Measurements from ENCODE around the gene ELFN1.

The ELFN1 gene

DNA sequence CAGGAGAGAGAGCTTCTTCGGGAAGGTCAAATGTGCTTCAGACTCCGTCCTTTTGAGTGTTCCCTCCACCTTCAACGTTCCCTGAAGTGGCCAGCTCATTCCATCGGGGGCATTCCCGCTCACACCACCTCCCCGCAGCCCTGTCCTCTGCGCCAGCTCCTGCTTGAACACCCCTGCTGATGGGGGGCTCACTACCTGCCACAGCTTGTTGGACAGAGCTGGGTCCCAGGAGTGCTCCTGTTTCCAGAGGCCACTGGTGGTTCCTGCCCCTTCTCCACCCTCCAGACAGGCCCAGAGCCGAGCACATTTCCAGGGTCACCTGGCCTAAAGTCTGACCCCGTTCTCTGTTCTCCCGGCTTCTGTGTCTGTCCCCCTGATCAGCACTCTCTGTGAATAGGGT is 67.4 kb downstream of the ELFN1 start:
- H3K27ac ChIP-seq: no peak overlapping the region
- TF ChIP-seq, protein P1, sequence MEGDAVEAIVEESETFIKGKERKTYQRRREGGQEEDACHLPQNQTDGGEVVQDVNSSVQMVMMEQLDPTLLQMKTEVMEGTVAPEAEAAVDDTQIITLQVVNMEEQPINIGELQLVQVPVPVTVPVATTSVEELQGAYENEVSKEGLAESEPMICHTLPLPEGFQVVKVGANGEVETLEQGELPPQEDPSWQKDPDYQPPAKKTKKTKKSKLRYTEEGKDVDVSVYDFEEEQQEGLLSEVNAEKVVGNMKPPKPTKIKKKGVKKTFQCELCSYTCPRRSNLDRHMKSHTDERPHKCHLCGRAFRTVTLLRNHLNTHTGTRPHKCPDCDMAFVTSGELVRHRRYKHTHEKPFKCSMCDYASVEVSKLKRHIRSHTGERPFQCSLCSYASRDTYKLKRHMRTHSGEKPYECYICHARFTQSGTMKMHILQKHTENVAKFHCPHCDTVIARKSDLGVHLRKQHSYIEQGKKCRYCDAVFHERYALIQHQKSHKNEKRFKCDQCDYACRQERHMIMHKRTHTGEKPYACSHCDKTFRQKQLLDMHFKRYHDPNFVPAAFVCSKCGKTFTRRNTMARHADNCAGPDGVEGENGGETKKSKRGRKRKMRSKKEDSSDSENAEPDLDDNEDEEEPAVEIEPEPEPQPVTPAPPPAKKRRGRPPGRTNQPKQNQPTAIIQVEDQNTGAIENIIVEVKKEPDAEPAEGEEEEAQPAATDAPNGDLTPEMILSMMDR (IDR thresholded peaks at IDR 0.05): no peak
- TF ChIP-seq ZFX (IDR thresholded peaks at IDR 0.05; ENCODE audit: borderline replicate concordance): no peak

DNA sequence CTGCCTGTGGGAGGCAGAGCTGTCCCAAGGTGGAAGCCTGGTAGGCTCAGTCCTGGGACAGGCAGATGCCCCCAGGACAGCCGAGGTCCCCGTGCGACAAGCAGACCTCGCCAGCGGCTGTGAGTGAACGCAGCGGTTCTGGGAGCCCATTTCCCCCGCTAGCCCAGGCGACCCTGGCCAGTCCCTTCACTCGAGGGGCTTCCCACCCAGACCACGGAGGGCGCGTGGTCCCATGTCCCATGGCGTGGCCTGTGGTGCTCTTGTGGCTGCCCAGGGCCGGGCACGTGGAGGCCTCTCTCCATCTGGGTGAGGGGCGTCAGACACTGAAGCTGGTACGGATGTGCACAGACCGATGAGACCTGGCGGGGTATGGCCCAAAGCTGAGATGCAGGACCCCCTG is 67.9 kb downstream of the ELFN1 start:
- TF ChIP-seq, protein P1 (IDR thresholded peaks at IDR 0.05): no peak
- no peak for TF ChIP-seq ZFX (IDR thresholded peaks at IDR 0.05; ENCODE audit: borderline replicate concordance)
- H3K27ac ChIP-seq: no peak overlapping the region

DNA sequence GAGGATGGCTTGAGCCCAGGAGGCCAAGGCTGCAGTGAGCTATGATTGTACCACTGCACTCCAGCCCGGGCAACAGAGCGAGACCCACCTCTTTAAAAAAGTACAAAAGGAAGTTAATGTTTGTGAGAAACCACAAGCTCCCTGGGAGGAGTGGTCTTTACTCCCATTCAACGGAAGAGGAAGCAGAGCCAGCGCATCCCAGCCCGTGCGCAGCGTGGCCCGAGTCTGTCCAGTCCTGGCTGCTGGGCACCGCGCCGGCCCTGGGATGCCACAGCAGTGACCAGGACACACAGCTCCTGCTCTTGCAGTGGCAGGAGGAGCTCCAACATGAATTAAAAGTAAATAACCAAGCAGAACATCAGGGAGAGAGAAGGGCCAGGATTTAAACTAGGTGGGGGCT is 68.4 kb downstream of the ELFN1 start:
- no peak overlapping the region for H3K27ac ChIP-seq
- TF ChIP-seq ZFX (IDR thresholded peaks at IDR 0.05; ENCODE audit: borderline replicate concordance): no peak
- TF ChIP-seq, protein P1 (IDR thresholded peaks at IDR 0.05): no peak

DNA sequence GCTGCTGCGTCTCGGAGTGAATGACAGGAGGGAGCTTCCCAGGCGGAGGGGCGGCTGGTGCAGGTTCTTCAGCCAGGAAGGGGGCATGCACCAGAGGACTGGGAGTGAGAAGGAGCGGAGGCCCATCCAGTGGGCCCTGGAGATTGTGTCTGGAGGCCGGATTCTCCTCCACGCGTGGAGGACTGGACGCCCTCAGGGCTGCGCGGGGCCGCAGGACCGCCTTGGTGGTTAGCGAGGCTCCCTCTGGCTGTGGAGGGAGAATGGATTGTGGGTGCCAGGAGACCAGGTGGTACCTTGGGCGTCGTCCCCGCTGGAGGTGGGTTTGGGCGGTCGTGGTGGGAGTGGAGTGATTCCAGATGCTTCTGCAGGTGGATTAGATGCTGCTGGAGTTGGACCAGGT is 68.9 kb downstream of the ELFN1 start:
- H3K27ac ChIP-seq: no peak overlapping the region
- TF ChIP-seq, protein P1 (IDR thresholded peaks at IDR 0.05): no peak
- no peak for TF ChIP-seq ZFX (IDR thresholded peaks at IDR 0.05; ENCODE audit: borderline replicate concordance)

DNA sequence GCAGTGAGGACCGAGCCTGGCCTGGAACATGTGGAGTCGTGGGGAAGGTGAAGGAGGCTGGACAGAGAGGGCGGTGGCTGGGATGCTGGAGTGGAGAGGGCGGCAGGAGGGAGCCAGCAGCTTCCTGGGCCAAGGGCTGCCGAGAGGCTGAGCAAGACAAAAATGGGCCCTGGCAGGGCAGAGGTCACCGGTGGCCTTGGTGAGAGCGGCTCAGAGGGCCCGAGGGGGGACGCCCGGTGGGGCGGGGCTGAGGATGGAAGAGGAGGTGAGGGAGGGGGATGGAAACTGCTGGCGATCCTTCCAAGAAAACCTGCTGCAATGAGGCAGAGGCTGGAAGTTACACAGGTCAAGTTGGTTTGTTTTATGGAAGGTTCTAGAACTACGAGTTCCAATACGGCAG is 69.5 kb downstream of the ELFN1 start:
- H3K27ac ChIP-seq: no peak overlapping the region
- no peak for TF ChIP-seq ZFX (IDR thresholded peaks at IDR 0.05; ENCODE audit: borderline replicate concordance)
- TF ChIP-seq, protein P1 (IDR thresholded peaks at IDR 0.05): no peak

DNA sequence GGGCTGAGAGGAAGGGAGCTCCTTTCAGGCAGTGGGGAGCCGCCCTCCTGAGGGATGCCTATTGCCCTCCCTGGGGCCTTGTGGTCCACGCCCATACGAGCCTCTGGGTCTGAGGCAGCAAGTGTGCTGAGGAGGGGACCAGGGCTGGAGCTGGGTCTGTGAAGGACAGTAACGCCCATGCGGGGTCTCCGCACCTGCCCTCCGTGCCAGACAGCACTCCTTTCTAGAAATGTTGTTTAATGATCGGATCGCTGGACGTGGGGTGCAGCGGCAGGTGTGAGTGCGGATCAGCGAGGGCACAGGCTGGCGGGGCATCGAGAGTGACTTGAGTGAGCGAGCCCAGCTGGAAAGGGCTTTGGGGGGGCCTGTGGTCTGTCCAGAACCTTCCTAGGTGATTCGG is 70.1 kb downstream of the ELFN1 start:
- H3K27ac ChIP-seq: no peak overlapping the region
- TF ChIP-seq ZFX (IDR thresholded peaks at IDR 0.05; ENCODE audit: borderline replicate concordance): no peak
- TF ChIP-seq, protein P1 (IDR thresholded peaks at IDR 0.05): no peak

DNA sequence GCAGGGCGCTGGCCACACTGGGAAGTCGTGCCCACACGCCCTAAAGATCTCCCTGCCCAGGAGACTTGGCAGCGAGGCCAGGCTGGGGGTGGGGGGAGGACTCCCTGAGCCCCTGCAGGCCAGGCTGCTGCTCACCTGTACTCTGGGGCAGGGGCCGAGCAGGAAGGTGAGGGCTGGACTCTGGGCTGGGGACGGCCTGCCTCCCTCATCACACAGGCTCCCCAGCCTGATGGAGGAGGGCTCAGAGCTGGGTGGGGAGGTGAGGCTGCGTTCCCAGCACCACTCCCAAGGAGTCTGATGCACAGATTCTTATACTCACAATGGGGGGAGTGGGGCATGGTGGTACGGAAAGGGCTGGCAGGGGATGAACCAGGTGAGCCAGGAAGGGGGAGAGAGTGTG is 71.2 kb downstream of the ELFN1 start:
- H3K27ac ChIP-seq: peak overlapping the region; percentile 81
- TF ChIP-seq, protein P1 (IDR thresholded peaks at IDR 0.05): no peak
- TF ChIP-seq ZFX (IDR thresholded peaks at IDR 0.05; ENCODE audit: borderline replicate concordance): no peak

All from 22Rv1 (cell line).